Tibial artery (tissue), 4 donors: Measurements from ENCODE around the gene GPC2.
"Not testable (repeated sequence)": the region's sequence is repeated elsewhere in the genome, so short reads cannot be mapped to it uniquely, and the experiment has no call there.

Experiments used
- DNase-seq, 2 donors: peaks; one replicate each; pipeline ENCODE4 v3.0.0-alpha.2; 2019
- H3K27ac ChIP-seq, 2 donors: fragments of 200-600 bp; sonication (generic) in 1 of 2; 1 replicate in 1 of 2; 2 replicates in 1 of 2; pipeline ENCODE4 v1.5.1; 2018 to 2019; ENCODE audit warnings: mild to moderate bottlenecking in 1 of 2
- H3K27me3 ChIP-seq, 2 donors: fragments of 200-600 bp; sonication (generic) in 1 of 2; one replicate each; pipeline versions ENCODE4 v1.5.1 to v1.6.0; 2016 to 2019
- H3K36me3 ChIP-seq, 3 donors: fragments of 200-600 bp; sonication (generic) in 2 of 3; one replicate each; pipeline ENCODE4 v1.5.1; 2016 to 2019; ENCODE audit warnings: mild to moderate bottlenecking in 2 of 3
- H3K4me1 ChIP-seq, 4 donors: fragments of 200-600 bp; sonication (generic) in 2 of 4; 1 replicate in 3 of 4; 2 replicates in 1 of 4; pipeline ENCODE4 v1.5.1; 2016 to 2019
- H3K4me3 ChIP-seq, 2 donors: fragments of 200-600 bp; sonication (generic) in 1 of 2; 1 replicate in 1 of 2; 2 replicates in 1 of 2; pipeline ENCODE4 v1.5.1; 2018 to 2019; ENCODE audit warnings: mild to moderate bottlenecking in 2 of 2
- H3K9me3 ChIP-seq, 3 donors: fragments of 200-600 bp; sonication (generic) in 1 of 3; one replicate each; pipeline ENCODE4 v1.5.1; 2016 to 2019
- intact Hi-C: fragments of 100-400 bp; cut with DNase I; formaldehyde crosslinking; loops from one replicate; pipeline ENCODE4 v1.15.0; 2023; ENCODE audit warnings: low total_unique reads
- TF ChIP-seq, protein P1 (sequence below), 2 experiments: fragments of 200-600 bp in 1 of 2; fragments of 450-650 bp in 1 of 2; IDR thresholded peaks; one replicate each; pipeline ENCODE4 v1.5.1; 2017 to 2019; ENCODE audit warnings: antibody characterized with exemption in 2 of 2, mild to moderate bottlenecking in 1 of 2, moderate library complexity in 1 of 2

The GPC2 gene, protein sequence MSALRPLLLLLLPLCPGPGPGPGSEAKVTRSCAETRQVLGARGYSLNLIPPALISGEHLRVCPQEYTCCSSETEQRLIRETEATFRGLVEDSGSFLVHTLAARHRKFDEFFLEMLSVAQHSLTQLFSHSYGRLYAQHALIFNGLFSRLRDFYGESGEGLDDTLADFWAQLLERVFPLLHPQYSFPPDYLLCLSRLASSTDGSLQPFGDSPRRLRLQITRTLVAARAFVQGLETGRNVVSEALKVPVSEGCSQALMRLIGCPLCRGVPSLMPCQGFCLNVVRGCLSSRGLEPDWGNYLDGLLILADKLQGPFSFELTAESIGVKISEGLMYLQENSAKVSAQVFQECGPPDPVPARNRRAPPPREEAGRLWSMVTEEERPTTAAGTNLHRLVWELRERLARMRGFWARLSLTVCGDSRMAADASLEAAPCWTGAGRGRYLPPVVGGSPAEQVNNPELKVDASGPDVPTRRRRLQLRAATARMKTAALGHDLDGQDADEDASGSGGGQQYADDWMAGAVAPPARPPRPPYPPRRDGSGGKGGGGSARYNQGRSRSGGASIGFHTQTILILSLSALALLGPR

GRCh38 chr7:100177045-100178001 lies at the start of gene GPC2, which contains the start of gene STAG3:
Gene GPC2 (minus strand): TSS chr7:100177381. CDS start chr7:100177199, 182 bp downstream.
Gene STAG3 (plus strand): TSS chr7:100177918. CDS start chr7:100180557, 2,639 bp downstream.
- Histone ChIP-seq H3K9me3 (no peaks in the 10 kb centered on the region), H3K27me3 (peaks cover 0 to 12% of the 10 kb centered on the region in 2 donors), H3K4me3 (peak within 1 kb of the TSS; percentile 42 to 59), H3K27ac (peak within 1 kb of the TSS; percentile 23 to 29), H3K36me3 (no peaks in the 10 kb centered on the region), H3K4me1 (peaks cover 0 to 18% (median 13%) of the 10 kb centered on the region in 4 donors)
- intact Hi-C loops, result no loop called here
- TF ChIP-seq, protein P1, sequence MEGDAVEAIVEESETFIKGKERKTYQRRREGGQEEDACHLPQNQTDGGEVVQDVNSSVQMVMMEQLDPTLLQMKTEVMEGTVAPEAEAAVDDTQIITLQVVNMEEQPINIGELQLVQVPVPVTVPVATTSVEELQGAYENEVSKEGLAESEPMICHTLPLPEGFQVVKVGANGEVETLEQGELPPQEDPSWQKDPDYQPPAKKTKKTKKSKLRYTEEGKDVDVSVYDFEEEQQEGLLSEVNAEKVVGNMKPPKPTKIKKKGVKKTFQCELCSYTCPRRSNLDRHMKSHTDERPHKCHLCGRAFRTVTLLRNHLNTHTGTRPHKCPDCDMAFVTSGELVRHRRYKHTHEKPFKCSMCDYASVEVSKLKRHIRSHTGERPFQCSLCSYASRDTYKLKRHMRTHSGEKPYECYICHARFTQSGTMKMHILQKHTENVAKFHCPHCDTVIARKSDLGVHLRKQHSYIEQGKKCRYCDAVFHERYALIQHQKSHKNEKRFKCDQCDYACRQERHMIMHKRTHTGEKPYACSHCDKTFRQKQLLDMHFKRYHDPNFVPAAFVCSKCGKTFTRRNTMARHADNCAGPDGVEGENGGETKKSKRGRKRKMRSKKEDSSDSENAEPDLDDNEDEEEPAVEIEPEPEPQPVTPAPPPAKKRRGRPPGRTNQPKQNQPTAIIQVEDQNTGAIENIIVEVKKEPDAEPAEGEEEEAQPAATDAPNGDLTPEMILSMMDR (IDR thresholded peaks at IDR 0.05), result no peak
- peak; percentile 91 to 95 for DNase-seq

DNA sequence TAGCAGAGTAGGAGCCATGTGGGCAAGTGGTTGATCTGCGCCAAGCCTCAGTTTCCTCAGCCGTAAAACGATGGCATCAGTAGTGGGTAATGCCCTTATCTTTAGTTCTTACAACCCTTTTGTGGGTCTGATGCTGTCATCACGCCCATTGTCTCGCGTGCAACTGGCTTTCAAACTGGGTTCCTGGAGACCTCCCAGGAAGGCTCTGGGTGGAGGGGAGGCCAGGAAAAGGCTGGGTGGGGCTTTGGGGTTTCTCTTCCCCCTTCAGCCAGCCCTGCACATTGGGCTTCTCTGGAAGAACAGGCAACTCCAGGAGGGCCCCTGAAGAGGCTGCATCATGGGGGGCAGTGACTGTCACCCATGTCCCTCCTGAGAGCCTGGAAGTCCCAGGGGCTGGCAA lies 47.7 kb upstream of the GPC2 start:
- DNase-seq, H3K27me3 ChIP-seq, H3K9me3 ChIP-seq, H3K27ac ChIP-seq, H3K4me1 ChIP-seq, intact Hi-C loops, H3K4me3 ChIP-seq: not testable (repeated sequence)
- peaks cover 0 to 53% (median 17%) of the 10 kb centered on the region in 3 donors for H3K36me3 ChIP-seq

DNA sequence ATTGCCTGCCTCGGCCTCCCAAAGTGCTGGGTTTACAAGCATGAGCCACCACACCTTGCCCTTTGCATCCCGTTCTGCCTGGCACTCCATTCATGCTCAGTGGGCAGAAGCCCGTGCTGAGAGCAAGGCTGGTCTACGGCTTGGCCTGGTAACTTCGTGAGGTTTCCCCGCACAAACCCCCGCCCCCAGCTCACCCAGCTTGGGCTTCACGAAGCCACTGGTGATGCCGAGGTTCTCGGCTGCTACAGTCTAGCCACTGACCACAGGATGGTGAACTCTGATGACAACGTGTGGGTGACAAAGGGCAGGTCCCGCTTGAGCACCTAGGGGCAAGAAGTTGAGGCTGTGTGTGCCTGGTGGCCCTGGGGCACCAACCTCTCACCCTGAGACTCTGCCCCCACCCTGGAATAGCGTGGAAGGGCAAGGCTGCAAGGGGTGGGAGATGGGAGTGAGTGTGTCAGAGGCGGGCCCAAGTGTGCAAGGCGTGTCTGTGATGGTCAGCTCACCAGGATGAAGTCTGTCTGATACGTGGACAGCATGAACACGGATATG lies 46.3 kb upstream of the GPC2 start:
- H3K27ac ChIP-seq, H3K4me3 ChIP-seq, H3K27me3 ChIP-seq, H3K4me1 ChIP-seq, DNase-seq, H3K9me3 ChIP-seq, intact Hi-C loops: not testable (repeated sequence)
- peaks cover 0 to 53% (median 17%) of the 10 kb centered on the region in 3 donors for H3K36me3 ChIP-seq

DNA sequence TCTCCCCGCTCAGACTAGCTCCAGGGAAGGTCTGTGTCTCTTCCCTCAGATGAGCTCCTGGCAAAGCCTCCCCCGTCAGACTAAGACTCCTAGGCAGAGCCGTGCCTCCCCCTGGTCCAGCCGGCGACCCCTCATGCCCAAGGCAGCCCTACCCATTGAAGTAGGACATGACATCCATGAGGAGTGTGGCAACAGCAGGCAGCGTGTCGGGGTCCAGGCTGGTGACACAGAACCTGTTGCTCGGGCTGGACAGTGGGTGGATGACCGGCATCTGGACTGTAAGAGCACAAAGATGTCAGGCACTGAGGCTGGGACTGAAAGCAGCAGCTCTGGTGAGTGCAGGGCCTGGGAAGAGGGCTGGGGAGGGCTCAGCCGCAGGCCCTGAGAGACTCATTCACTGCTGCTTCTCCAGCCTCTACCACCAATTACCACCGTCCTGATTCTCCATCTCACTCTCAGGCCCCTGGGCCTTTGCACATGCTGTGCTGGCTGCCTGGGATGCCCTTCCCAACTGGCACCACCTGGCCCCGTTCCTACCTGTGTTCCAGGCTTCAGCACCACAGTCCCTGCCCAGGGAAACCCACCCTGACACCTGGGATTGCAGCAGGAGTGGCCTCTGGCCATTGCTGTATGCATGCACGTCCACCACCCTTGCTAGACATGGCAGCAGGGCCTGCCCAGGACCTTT lies 45.4 kb upstream of the GPC2 start:
- H3K4me3 ChIP-seq, result no peak overlapping the region
- no peak overlapping the region for H3K27ac ChIP-seq
- H3K9me3 ChIP-seq, result no peaks in the 10 kb centered on the region
- intact Hi-C loops, result no loop called here
- H3K4me1 ChIP-seq, result no peaks in the 10 kb centered on the region
- H3K27me3 ChIP-seq, result no peaks in the 10 kb centered on the region
- H3K36me3 ChIP-seq, result peaks cover 0 to 50% (median 17%) of the 10 kb centered on the region in 3 donors
- no peak for DNase-seq
- TF ChIP-seq, protein P1 (IDR thresholded peaks at IDR 0.05), result no peak

- Histone ChIP-seq H3K4me1 (no peaks in the 10 kb centered on the region), H3K9me3 (no peaks in the 10 kb centered on the region), H3K27ac (no peak overlapping the region), H3K4me3 (no peak overlapping the region), H3K36me3 (peaks cover 0 to 50% (median 17%) of the 10 kb centered on the region in 3 donors), H3K27me3 (no peaks in the 10 kb centered on the region)
- TF ChIP-seq, protein P1 (IDR thresholded peaks at IDR 0.05), result no peak
- intact Hi-C loops, result no loop called here
- no peak for DNase-seq
Measured at GRCh38 chr7:100221767-100222444, 44.7 kb upstream of the GPC2 start.
